ENCODE results near the gene TBC1D22A. TPM values are rescaled to one million over a fixed set of nuclear protein-coding genes. Genes with fewer than 3 reads are reported as not detected.

TBC1D22A gene
- total RNA-seq, 3 donors from 2014 or later: 19.0 to 23.6 (median 23.6) TPM

- DNase-seq (ENCODE audit: low spot score in 2 of 2): no peak
Observed at GRCh38 chr22:46972901-46973831, 210.7 kb downstream of the TBC1D22A start.

GRCh38 chr22:46974077-46974476 lies 211.6 kb downstream of the TBC1D22A start:
- no peaks in the 10 kb centered on the region for H3K4me1 ChIP-seq
- no peak overlapping the region for H3K27ac ChIP-seq
- H3K4me3 ChIP-seq: no peak overlapping the region
- H3K36me3 ChIP-seq: no peaks in the 10 kb centered on the region
- intact Hi-C loops (cut with DNase I; ENCODE audit: low total_unique reads): no loop called here
- no peaks in the 10 kb centered on the region for H3K27me3 ChIP-seq
- DNase-seq (ENCODE audit: low spot score in 2 of 2): no peak
- no peak for TF ChIP-seq POLR2AphosphoS5 (IDR thresholded peaks at IDR 0.05)
- no peak for TF ChIP-seq POLR2A (IDR thresholded peaks at IDR 0.05)
- TF ChIP-seq CTCF (IDR thresholded peaks at IDR 0.05): no peak
- H3K9me3 ChIP-seq: no peaks in the 10 kb centered on the region

More at GRCh38 chr22:46972901-46973831, 210.7 kb downstream of the TBC1D22A start:
- intact Hi-C loops (cut with DNase I; ENCODE audit: low total_unique reads): no loop called here
- no peak overlapping the region for H3K27ac ChIP-seq
- H3K4me1 ChIP-seq: no peaks in the 10 kb centered on the region
- H3K4me3 ChIP-seq: no peak overlapping the region
- no peaks in the 10 kb centered on the region for H3K36me3 ChIP-seq
- no peaks in the 10 kb centered on the region for H3K27me3 ChIP-seq
- no peaks in the 10 kb centered on the region for H3K9me3 ChIP-seq
- no peak for TF ChIP-seq CTCF (IDR thresholded peaks at IDR 0.05)
- TF ChIP-seq POLR2AphosphoS5 (IDR thresholded peaks at IDR 0.05): no peak
- TF ChIP-seq POLR2A (IDR thresholded peaks at IDR 0.05): no peak

- H3K27me3 ChIP-seq: no peaks in the 10 kb centered on the region
- H3K4me1 ChIP-seq: no peaks in the 10 kb centered on the region
- no peaks in the 10 kb centered on the region for H3K9me3 ChIP-seq
- no peak overlapping the region for H3K27ac ChIP-seq
- intact Hi-C loops (cut with DNase I; ENCODE audit: low total_unique reads): no loop called here
- TF ChIP-seq POLR2AphosphoS5 (IDR thresholded peaks at IDR 0.05) (no peak), POLR2A (IDR thresholded peaks at IDR 0.05) (no peak), CTCF (IDR thresholded peaks at IDR 0.05) (no peak)
- no peaks in the 10 kb centered on the region for H3K36me3 ChIP-seq
- DNase-seq (ENCODE audit: low spot score in 2 of 2): no peak
- H3K4me3 ChIP-seq: no peak overlapping the region
Observed at GRCh38 chr22:46974631-46975585, 212.5 kb downstream of the TBC1D22A start.

- Histone ChIP-seq H3K4me3 (no peak overlapping the region), H3K36me3 (no peaks in the 10 kb centered on the region), H3K27ac (no peak overlapping the region), H3K27me3 (no peaks in the 10 kb centered on the region), H3K9me3 (no peaks in the 10 kb centered on the region), H3K4me1 (no peaks in the 10 kb centered on the region)
- no peak for DNase-seq (ENCODE audit: low spot score in 2 of 2)
- intact Hi-C loops (cut with DNase I; ENCODE audit: low total_unique reads): no loop called here
- TF ChIP-seq POLR2A (IDR thresholded peaks at IDR 0.05) (no peak), POLR2AphosphoS5 (IDR thresholded peaks at IDR 0.05) (no peak), CTCF (IDR thresholded peaks at IDR 0.05) (no peak)
Observed at GRCh38 chr22:46976143-46976542, 213.7 kb downstream of the TBC1D22A start.
